Stimulated activated CD8-positive, alpha-beta memory T cell treated with anti-CD3 and anti-CD28 coated beads, Interleukin-4, amount 100 ng/mL, for 48 hours (primary cell): ENCODE results near the gene ARVCF.

ENCODE experiments used
- DNase-seq: peaks from one replicate; pipeline ENCODE4 v3.0.0-alpha.2; 2020

ARVCF gene

GRCh38 chr22:19971276-19972124 lies 45.1 kb downstream of the ARVCF start:
- DNase-seq, result no peak

DNA sequence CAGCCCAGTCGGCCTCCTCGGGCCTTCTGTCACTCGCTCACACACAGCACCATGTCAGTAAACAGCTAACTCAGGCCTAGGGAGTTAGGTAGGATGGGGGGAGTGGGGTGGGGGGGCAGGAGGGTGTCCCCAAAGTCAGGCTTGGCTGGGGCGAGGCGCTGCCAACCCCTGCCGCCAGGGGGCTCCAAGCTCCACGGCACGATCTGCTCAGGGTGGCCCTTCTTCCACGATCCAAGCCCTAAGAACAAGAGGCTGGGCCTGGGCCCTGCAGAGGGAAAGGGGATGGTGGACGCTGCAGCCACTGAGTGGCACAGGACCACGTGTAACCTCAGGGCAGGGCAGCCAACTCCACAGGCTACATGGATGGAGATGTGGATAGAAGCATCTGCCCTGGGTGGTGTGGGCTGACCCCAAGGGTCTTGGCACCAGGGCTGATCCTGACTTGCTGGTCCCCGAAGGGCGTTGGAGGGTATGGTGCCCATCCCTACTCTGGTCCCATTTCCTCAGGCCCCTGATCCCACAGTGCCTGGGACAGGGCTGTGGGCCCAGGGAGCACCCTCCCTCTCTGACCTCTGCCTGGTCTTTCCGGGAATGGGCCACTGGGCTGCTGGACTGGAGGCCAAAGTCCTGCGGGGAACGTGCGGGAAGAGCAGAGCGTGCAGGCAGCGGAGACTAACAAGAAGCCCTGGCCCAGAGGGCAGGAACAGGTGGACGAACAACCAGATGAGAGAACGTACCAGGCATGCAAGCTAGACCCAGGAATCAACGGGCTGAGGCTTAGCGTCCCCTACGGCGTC lies 45.9 kb downstream of the ARVCF start:
- DNase-seq, result peak; percentile 90

GRCh38 chr22:19970031-19970478 lies 46.6 kb downstream of the ARVCF start:
- DNase-seq, result no peak

DNA sequence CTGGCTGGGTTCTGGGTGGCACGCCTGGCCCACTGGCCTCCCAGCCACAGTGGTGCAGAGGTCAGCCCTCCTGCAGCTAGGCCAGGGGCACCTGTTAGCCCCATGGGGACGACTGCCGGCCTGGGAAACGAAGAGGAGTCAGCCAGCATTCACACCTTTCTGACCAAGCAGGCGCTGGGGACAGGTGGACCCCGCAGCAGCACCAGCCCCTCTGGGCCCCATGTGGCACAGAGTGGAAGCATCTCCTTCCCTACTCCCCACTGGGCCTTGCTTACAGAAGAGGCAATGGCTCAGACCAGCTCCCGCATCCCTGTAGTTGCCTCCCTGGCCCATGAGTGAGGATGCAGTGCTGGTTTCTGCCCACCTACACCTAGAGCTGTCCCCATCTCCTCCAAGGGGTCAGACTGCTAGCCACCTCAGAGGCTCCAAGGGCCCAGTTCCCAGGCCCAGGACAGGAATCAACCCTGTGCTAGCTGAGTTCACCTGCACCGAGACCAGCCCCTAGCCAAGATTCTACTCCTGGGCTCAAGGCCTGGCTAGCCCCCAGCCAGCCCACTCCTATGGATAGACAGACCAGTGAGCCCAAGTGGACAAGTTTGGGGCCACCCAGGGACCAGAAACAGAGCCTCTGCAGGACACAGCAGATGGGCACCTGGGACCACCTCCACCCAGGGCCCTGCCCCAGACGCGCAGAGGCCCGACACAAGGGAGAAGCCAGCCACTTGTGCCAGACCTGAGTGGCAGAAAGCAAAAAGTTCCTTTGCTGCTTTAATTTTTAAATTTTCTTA lies 47.3 kb downstream of the ARVCF start:
- DNase-seq, result no peak

DNA sequence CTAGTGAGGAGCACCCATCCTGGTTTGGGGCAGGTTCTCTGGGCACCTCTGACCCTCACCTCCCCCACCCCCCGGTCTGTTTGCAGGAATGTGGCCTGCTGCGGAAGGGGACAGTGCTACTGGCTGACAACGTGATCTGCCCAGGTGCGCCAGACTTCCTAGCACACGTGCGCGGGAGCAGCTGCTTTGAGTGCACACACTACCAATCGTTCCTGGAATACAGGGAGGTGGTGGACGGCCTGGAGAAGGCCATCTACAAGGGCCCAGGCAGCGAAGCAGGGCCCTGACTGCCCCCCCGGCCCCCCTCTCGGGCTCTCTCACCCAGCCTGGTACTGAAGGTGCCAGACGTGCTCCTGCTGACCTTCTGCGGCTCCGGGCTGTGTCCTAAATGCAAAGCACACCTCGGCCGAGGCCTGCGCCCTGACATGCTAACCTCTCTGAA lies 48.2 kb downstream of the ARVCF start:
- DNase-seq, result no peak

DNA sequence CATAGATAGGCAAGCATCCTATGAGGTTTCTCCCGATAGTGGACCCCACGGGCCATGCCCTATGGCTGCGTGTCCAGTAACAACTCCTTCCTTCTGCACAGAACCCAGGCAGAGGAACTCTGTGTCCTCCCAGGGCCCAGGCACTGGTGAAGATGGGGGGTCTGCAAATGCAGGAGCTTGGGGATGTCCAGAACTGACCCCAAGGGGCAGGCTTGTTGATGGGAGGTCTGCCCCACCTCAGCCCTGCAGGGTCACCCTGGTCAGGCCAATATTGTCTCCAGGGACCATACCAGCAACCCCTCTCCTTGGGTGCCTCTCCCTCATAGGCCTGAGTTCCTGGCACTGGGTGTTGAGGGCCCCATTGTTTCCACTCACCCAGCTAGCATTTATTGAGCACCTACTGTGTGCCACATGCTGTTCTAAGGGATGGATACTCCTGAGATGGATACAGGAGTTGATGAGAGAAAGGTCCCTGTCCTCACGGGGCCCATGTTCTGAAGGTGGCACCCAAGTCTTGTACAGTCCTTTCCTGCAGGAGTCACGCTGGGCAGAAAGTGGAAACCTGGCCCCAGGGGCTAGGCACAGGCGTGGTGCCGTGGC lies 48.7 kb downstream of the ARVCF start:
- DNase-seq, result no peak

DNA sequence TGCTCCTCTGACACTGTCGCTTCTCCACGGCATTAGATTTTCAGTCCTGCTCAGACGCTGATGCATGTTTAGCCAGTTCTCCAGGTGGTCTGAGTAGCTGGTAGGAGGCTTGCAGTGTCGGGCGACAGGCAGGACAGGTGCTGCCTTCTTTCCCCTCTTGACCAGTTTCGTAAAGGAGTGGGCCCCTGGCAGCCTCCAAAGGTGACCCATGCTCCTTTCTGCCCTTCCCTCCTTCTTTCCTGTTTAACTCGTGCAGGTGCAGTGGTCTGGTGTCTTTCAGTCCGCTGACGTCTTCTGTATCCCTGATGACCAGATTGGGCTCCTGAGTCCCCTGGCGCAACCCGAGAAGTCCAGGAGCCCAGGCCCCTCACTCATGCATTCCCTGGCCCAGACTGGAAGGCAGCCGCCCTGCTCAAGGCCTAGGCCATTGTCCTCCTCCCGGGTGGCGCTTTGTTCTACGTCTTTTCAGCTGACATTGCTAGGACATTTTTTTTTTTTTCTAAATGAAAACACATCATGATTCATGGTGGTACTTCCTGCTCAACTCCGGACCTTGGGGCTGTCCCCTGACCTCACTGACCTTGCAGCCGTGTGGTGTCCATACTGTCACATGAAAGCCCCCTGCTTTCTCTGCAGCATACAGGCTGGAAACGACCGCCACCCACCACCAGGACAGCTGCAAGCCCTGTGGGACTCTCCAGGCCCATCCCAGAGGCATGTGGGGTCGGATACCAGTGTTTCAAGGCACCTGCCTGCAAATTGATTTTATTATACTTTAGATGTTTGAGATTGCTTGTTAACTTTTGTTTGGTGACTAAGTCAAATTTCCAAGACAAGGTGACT lies 49.5 kb downstream of the ARVCF start:
- DNase-seq, result no peak

- DNase-seq, result no peak
These were observed 50.6 kb downstream of the ARVCF start for GRCh38 chr22:19965771-19966709.

DNA sequence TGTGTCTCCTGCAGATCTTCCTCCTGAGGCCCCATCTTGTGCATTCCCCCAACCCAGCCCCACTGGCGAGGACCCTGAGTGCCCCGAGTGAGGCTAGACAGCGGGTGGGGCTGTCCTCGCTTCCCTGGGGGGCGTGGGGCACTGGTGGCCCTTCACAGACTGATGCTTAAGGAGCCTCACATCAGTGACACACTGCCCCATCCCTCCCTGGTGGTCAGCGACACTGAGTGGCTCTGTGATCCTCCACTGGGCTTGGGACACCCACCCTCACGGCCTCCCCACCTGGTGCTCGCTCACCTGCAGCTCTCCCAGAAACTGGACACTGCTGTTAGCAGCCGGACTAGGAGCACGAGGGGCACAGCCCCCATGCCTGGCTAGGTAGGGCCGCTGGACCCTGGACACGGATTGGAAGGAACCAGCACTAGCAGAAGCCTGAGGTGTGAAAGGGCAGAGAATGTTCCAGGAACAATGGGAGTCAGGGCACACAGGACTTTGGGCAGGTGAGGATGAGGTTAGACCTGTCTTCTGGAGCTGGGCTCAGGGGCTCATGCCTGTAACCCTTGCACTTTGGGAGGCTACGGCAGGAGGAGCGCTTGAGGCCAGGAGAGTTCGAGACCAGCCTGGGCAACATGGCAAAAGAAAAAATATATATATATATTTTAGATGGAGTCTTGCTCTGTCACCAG lies 51.8 kb downstream of the ARVCF start:
- no peak for DNase-seq

DNA sequence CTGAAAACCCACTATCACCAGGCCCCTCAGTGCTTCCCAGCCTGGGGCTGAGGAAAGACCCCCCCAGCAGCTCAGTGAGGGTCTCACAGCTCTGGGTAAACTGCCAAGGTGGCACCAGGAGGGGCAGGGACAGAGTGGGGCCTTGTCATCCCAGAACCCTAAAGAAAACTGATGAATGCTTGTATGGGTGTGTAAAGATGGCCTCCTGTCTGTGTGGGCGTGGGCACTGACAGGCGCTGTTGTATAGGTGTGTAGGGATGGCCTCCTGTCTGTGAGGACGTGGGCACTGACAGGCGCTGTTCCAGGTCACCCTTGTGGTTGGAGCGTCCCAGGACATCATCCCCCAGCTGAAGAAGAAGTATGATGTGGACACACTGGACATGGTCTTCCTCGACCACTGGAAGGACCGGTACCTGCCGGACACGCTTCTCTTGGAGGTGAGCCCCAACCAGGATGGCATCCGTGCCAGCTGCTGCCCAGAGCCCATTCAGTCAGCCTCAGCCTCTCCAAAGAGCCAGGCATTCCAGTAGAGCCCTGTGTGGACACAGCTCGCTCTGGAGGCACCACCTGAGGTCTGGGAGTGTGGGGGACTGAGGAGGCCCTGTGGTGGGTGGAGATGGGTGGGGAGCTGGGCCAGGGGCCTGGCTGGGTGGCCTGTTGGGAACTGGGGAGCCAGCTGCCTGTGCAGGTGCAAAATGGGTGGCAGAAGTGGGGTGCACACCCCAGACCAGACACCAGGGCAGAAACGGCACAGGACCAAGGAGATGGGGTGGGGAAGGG lies 52.6 kb downstream of the ARVCF start:
- DNase-seq, result no peak

- peak; percentile 70 for DNase-seq
These were observed 53.5 kb downstream of the ARVCF start for GRCh38 chr22:19962909-19963806.

GRCh38 chr22:19962246-19962908 lies 54.2 kb downstream of the ARVCF start:
- DNase-seq, result peak; percentile 79

DNA sequence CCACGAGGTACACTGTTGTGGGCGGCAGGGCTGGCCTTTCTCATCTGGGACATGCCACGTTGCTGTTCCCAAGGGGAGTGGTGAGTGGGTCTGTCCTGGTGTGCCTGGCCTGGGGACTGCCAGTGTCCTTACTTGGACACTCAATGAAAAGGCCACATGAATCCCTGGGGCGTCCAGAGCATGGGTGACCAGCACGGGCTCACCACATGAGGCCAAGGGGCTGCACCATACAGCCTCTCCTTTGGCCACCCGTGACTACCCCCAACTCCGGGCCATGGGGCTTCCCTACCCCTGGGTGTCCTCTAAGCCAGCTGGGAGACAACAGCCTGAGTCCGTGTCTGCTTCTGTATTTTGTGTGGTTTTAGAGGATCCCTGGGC lies 54.8 kb downstream of the ARVCF start:
- DNase-seq, result no peak

GRCh38 chr22:19961201-19961580 lies 55.4 kb downstream of the ARVCF start:
- DNase-seq, result no peak

- DNase-seq, result no peak
These were observed 56.0 kb downstream of the ARVCF start for GRCh38 chr22:19960491-19961200.

DNA sequence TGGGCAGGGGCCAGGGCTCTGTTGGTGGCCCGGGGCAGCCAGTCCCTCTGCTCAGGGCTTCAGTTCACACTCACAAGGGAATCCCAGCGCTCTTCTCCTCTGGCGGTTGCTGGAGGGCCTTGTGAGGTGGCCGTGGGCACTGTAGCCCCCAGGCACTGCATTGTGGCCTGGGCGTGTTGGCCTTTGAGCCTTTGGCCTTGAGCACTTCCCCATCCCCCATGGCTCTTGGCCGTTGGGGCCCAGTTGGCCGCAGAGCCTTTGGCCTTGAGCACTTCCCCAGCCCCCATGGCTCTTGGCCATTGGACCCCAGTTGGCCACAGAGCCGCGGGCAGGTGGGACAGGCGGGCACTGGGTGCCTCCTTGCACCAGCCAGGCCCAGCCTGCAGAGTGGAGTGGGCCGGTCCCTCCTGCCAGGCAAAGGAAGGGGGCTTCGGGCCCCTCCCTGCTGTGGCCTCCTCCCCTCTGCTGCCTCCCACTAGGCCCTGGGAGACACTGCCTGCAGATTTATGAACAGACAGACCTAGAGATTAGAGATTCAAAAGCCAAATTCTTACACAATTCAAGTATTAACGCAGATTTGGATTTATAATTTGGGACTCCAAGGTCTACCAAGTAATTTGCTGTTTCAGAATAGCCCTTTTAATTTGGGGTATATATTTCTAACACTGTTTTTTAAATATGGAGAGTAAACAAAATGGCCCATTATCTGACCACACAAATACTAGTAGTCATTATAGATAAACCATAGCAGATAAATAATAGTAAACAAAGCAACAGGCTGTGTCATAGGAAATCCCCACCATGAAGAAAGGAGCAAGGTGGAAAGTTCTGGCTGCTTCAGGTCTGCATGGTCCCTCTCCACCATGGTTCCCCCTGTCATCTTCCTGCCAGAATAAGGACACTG lies 56.8 kb downstream of the ARVCF start:
- DNase-seq, result no peak
